Prostate gland (tissue), 2 donors: Measurements from ENCODE around the gene BLOC1S4. TPM values are rescaled to one million over a fixed set of nuclear protein-coding genes. Genes with fewer than 3 reads are reported as not detected.
"Not testable (repeated sequence)": the region's sequence is repeated elsewhere in the genome, so short reads cannot be mapped to it uniquely, and the experiment has no call there.

ENCODE experiments used
- DNase-seq: peaks from one replicate; pipeline ENCODE4 v3.0.0-alpha.2; 2019; ENCODE audit warnings: low spot score
- H3K27ac ChIP-seq, 2 donors: fragments of 200-600 bp; sonication (generic); 2 replicates each; pipeline ENCODE4 v1.5.1; 2017 to 2019
- H3K27me3 ChIP-seq: fragments of 200-600 bp; sonication (generic); replicated peaks from 2 replicates; pipeline ENCODE4 v1.5.1; 2019; ENCODE audit not compliant: insufficient read depth
- H3K36me3 ChIP-seq, 2 donors: fragments of 200-600 bp; sonication (generic); 1 replicate in 1 of 2; 2 replicates in 1 of 2; pipeline versions ENCODE4 v1.5.1 to v1.8.1; 2017 to 2019
- H3K4me1 ChIP-seq: fragments of 200-600 bp; sonication (generic); replicated peaks from 2 replicates; pipeline ENCODE4 v1.5.1; 2019
- H3K4me3 ChIP-seq, 2 donors: fragments of 200-600 bp; sonication (generic); 2 replicates each; pipeline ENCODE4 v1.5.1; 2017 to 2019
- H3K9me3 ChIP-seq: fragments of 200-600 bp; sonication (generic); 2 replicates; pipeline ENCODE4 v1.5.1; 2017
- CTCF ChIP-seq, 4 experiments: fragments of 200-600 bp in 2 of 4; fragments of 450-650 bp in 2 of 4; sonication (generic) in 2 of 4; IDR thresholded peaks; 1 replicate in 3 of 4; 2 replicates in 1 of 4; pipeline ENCODE4 v1.5.1; 2016 to 2019; ENCODE audit warnings: antibody characterized with exemption in 4 of 4, mild to moderate bottlenecking in 2 of 4, moderate library complexity in 2 of 4
- POLR2A ChIP-seq: fragments of 450-650 bp; IDR thresholded peaks from one replicate; pipeline ENCODE4 v1.6.1; 2016; ENCODE audit warnings: antibody characterized with exemption, mild to moderate bottlenecking
- POLR2AphosphoS5 ChIP-seq: sonication (generic); formaldehyde crosslinking; IDR thresholded peaks from one replicate; pipeline ENCODE4 v1.6.1; 2017; ENCODE audit warnings: antibody characterized with exemption
- WGBS: methylation state at CpG from one replicate; pipeline ENCODE4 v1.1.5; 2018; 5-methylcytosine and 5-hydroxymethylcytosine counted together
- intact Hi-C: fragments of 100-400 bp; cut with DNase I; formaldehyde crosslinking; loops from one replicate; pipeline ENCODE4 v1.14.2; 2022
- total RNA-seq, 2 donors: library from RNA; depleted of rRNA; stranded (reverse); fragments of >200 nt; gene quantifications; one replicate each; pipeline ENCODE4 v1.1.0, GENCODE V29; 2016

BLOC1S4 gene
- total RNA-seq, 2 donors from 2014 or later, result 20.4 to 35.2 TPM

DNA sequence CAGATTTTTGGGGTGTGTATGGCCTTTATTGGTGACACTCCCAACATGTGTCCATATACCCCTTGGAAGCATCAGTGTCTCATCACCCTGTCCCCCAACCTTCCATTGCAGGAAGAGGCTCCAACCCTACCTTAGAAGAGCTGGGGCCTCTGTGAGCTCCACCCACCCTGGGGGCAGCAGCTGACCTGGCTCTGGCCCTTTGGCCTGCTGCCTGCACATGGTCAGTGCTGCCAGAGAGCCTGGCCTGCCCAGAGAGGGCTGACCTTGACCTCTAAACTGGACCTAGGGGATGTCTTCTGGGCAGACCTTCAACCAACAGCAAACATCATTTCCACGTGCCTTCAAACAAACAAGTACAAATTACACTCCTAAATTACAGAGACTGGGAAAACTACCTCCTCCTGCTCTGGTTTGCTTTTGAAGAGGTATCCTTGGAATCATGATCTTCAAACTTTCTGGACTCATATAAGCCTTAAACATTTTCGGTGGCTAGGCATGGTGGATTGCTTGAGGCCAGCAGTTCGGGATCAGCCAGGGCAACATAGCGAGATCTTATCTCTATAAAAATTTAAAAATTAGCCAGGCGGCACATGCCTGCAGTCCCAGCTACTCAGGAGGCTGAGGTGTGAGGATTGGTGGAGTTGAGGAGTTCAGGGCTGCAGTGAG lies 39.2 kb downstream of the BLOC1S4 start:
- Histone ChIP-seq H3K9me3 (no peaks in the 10 kb centered on the region), H3K4me3 (no peak overlapping the region), H3K27ac (no peak overlapping the region), H3K27me3 (no peaks in the 10 kb centered on the region), H3K36me3 (no peaks in the 10 kb centered on the region), H3K4me1 (peaks cover 6% of the 10 kb centered on the region)
- intact Hi-C loops, result no loop called here
- TF ChIP-seq CTCF (IDR thresholded peaks at IDR 0.05) (no peak), POLR2A (no peak), POLR2AphosphoS5 (no peak)
- no peak for DNase-seq
- 74% methylated on average over 5 of the region's 5 CpGs for WGBS

DNA sequence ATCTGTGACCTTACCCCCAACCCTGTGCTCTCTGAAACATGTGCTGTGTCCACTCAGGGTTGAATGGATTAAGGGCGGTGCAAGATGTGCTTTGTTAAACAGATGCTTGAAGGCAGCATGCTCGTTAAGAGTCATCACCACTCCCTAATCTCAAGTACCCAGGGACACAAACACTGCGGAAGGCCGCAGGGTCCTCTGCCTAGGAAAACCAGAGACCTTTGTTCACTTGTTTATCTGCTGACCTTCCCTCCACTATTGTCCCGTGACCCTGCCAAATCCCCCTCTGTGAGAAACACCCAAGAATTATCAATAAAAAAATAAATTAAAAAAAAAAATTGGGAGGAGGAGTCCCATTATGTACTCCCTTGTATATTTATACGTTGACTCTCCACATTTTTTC lies 40.4 kb downstream of the BLOC1S4 start:
- WGBS, result 81% methylated on average over 2 of the region's 6 CpGs
- H3K36me3 ChIP-seq, result not testable (repeated sequence)

GRCh38 chr4:6758728-6759127 lies 42.8 kb downstream of the BLOC1S4 start:
- Histone ChIP-seq H3K9me3 (no peaks in the 10 kb centered on the region), H3K4me1 (no peaks in the 10 kb centered on the region), H3K27me3 (no peaks in the 10 kb centered on the region), H3K36me3 (no peaks in the 10 kb centered on the region), H3K27ac (no peak overlapping the region), H3K4me3 (no peak overlapping the region)
- no peak for TF ChIP-seq CTCF (IDR thresholded peaks at IDR 0.05)
- TF ChIP-seq POLR2A, result no peak
- TF ChIP-seq POLR2AphosphoS5, result no peak
- 64% methylated on average over 4 of the region's 4 CpGs for WGBS
- intact Hi-C loops, result no loop called here
- no peak for DNase-seq

More for the DNA sequence above, 40.4 kb downstream of the BLOC1S4 start:
- H3K9me3 ChIP-seq, DNase-seq, intact Hi-C loops, H3K4me3 ChIP-seq, H3K4me1 ChIP-seq, H3K27me3 ChIP-seq, H3K27ac ChIP-seq: not testable (repeated sequence)

GRCh38 chr4:6760865-6761264 lies 44.9 kb downstream of the BLOC1S4 start:
- TF ChIP-seq POLR2AphosphoS5 (no peak), POLR2A (no peak), CTCF (IDR thresholded peaks at IDR 0.05) (no peak)
- H3K27ac ChIP-seq, result no peak overlapping the region
- DNase-seq, result no peak
- H3K4me1 ChIP-seq, result no peaks in the 10 kb centered on the region
- H3K36me3 ChIP-seq, result no peaks in the 10 kb centered on the region
- H3K9me3 ChIP-seq, result no peaks in the 10 kb centered on the region
- H3K27me3 ChIP-seq, result no peaks in the 10 kb centered on the region
- H3K4me3 ChIP-seq, result no peak overlapping the region
- intact Hi-C loops, result no loop called here
- WGBS, result 96% methylated on average over 9 of the region's 9 CpGs

GRCh38 chr4:6761649-6762615 lies 46.0 kb downstream of the BLOC1S4 start:
- no peak for DNase-seq
- 48% methylated on average over 35 of the region's 35 CpGs for WGBS
- intact Hi-C loops, result no loop called here
- Histone ChIP-seq H3K4me1 (no peaks in the 10 kb centered on the region), H3K9me3 (no peaks in the 10 kb centered on the region), H3K27ac (peak overlapping the region; percentile 45 to 48), H3K27me3 (no peaks in the 10 kb centered on the region), H3K4me3 (no peak overlapping the region), H3K36me3 (no peaks in the 10 kb centered on the region)
- TF ChIP-seq POLR2A (no peak), POLR2AphosphoS5 (peak; percentile 6), CTCF (IDR thresholded peaks at IDR 0.05) (peak in 1 of 4 experiments; percentile 23)
